GM19467 (cell line): Measurements from ENCODE around the gene F2.

Experiments used
- ATAC-seq: cut with Tn5 transposase; IDR thresholded peaks from one replicate; pipeline ENCODE4 v1.9.1; 2021; ENCODE audit warnings: mild to moderate bottlenecking, moderate library complexity; ENCODE audit not compliant: unreplicated experiment

Gene F2

GRCh38 chr11:46738887-46739286 lies 19.9 kb downstream of the F2 start:
- no peak for ATAC-seq

DNA sequence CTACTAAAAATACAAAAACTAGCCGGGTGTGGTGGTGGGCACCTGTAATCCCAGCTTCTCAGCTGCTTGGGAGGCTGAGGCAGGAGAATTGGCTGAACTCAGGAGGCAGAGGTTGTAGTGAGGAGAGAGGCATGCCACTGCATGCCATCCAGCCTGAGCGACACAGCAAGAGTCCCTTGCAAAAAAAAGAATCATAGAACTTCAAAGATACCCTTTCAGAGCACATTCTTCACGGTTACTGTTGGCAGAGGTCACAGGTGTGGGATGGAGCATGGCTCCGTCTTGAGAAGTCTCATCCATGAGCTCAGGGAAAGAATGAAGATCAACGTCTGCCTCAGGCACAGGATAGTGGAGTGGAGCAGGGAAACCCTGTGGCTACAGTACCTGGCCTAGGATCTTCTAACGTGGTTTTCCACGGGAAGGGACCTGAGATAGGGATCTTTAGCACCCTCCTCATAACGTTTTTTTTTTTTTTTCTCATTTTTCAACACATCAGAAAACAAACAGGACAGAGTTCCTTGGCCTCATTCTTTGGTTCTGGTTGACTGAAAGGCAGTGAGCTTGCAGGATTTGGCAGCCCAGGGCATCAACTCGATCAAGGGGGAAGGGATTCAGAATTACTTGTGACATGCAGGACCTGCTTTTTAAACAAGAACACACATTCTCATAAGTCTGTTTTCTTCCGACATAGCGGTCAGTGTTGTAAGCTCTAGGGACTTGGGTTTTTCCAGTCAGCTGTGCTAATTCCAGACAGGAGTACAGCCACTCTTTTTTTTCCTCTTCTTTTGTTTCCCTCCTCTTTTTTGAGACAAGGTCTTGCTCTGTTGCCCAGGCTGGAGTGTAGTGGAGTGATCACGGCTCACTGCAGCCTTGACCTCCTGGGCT lies 22.8 kb downstream of the F2 start:
- no peak for ATAC-seq

GRCh38 chr11:46743043-46743442 lies 24.0 kb downstream of the F2 start:
- no peak for ATAC-seq

DNA sequence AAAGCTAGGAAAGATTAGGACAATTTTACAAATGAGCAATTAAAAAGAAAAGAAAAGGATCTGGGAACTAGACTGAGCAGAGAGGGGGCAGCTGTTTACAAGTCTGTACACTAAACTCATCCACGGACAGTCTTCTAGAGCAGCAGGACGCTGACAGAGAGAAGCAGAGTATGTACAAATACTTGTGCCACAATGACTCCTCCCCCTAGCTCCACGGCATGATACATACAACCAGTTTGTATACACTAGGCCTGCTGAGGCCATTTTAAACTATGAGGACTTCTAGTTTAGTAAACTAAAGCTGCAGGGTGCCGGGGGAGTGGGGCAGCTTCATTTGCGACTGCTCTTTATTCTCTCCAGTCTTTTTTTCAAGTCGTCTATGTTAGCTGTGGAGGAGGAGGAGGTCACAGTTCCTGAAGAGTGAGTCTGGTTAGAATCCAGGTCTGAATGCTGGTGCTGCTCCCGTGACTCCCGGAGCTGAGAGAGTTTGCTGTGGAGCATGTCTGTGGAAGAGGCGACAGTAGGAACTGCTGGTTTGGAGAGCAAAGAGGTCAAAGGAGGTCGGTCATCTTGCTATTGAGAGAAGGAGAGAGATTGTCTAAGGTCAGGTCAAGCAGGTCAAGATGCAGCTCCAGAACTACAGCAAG lies 24.8 kb downstream of the F2 start:
- ATAC-seq, result no peak

DNA sequence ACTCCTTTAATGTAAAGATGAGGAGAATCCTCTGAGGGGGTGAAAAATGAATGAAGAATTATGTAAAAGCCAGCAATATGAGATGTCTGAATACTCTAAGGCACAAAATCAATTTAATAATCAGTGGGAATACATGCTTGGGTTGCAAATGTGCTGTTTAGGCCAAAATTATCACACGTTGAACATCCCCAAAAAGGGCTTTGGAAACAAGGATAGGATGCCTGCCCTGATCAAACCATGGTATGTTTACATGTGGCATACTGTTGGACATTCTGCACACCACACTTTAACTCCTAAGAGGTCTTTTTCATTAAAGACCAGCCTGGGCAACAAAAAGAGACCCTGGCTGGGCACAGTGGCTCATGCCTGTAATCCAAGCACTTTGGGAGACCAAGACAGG lies 26.3 kb downstream of the F2 start:
- ATAC-seq, result no peak

DNA sequence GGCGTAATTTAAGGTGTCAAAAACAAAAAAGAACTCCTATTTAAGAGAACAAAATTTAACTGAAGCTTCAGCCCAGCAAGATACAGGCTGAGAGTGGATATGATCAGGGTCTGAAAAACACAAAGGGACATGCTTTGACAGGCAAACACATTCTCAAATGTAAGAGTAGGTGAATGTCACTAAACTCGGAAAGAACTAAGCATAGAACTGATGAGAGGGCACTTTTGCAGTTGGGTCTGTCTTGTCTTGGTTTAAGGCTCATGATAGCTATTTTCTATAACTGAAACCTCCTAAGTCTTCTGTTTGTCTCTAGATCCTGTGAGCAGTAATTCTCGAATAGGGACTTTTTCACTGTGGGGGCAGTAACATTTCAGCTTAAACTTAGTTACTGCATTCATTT lies 27.0 kb downstream of the F2 start:
- no peak for ATAC-seq

GRCh38 chr11:46747150-46747549 lies 28.1 kb downstream of the F2 start:
- ATAC-seq, result no peak

DNA sequence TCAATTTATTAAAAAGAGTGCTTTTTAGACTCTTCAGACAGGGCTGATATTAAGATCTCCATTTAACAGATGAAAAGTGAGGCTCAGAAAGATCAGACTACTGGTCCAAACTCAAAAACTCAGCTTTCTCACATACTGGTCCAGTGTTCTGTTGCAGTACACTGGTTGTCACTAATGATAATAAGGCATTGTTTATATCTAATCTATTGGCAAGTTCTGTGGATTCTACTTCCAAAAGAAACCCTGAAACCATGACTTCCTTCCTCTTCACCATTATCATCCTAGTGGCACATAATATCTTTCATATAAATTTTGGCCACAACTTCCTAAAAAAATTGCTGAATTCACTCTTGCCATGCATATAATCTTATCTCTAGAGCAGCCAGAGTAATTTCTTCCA lies 36.9 kb downstream of the F2 start:
- no peak for ATAC-seq

GRCh38 chr11:46759196-46759595 lies 40.2 kb downstream of the F2 start:
- no peak for ATAC-seq

GRCh38 chr11:46760429-46761128 lies 41.6 kb downstream of the F2 start:
- no peak for ATAC-seq

DNA sequence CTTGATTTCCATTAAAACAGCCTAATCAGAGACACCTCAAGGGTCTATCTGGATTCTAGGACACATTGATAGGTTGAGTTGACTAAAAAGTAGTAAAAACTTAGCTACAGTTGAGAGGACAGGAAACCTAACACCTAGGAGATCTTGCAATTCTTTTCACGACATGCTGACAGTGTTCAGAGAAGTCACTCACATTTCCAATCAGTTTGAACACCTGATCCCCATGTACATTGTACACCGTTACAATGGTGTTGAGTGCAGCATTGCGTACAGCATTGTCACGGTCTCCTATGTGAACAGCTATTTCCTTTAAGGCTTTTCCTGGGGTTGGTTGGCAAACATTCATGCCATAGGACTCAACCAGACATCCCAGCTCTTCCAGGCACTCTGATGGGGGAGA lies 42.8 kb downstream of the F2 start:
- ATAC-seq, result no peak

DNA sequence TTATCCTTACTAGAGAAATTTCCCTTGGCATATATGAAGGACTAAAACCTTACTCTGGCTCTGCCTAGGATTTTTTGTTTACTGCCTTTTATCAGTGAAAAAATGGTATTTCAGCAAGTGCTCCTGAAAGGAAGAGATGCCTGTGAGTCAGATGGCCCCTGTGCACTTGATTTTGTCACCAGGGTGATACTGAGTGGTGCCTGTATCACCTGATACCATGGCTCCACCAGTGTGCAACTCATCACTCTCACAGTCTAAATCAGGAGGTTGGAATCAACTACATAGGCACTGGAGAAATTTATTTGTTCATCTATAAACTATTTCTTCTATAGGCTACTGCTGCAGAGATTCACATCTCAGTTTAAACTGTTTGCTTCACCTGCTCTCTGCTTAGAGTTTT lies 43.2 kb downstream of the F2 start:
- no peak for ATAC-seq

GRCh38 chr11:46766656-46767055 lies 47.6 kb downstream of the F2 start:
- ATAC-seq, result no peak

- ATAC-seq, result no peak
These were observed 50.7 kb downstream of the F2 start for GRCh38 chr11:46769636-46770221.

DNA sequence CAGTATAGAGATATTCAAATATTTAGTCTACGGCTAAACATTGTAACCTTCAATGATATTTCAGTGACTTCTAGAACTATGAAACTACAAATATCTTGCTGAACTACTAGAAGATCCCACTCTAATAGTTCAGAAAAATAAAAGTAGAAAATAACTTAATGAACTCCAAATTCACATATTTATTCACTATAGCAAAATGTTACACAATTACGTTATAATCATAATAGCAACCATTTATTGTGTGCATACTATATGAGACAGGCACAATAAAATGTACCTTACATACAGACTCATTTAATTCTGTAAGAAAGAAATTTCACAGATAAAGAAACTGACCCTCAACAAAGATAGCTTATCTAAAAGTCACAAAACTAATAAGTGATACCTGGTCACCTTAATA lies 57.9 kb downstream of the F2 start:
- no peak for ATAC-seq

- ATAC-seq, result no peak
These were observed 59.4 kb downstream of the F2 start for GRCh38 chr11:46778416-46778815.
